DMS79 (cell line): Measurements from ENCODE around the gene KMT2A.
A peak's percentile ranks its signal among the peaks of the same experiment; 100 is the strongest.
"Not testable (repeated sequence)": the region's sequence is repeated elsewhere in the genome, so short reads cannot be mapped to it uniquely, and the experiment has no call there.

Source experiments
- DNase-seq: peaks from one replicate; lab custom pipeline; 2025; lab: John Stamatoyannopoulos, UW

Gene KMT2A

GRCh38 chr11:118435893-118436624, at the start of gene KMT2A:
TSS of gene KMT2A (plus strand) at chr11:118436492. CDS start at chr11:118436513, 21 bp downstream.
- peak; percentile 99 for DNase-seq

GRCh38 chr11:118396097-118396501, 40.2 kb upstream of the KMT2A start:
- no peak for DNase-seq

GRCh38 chr11:118397448-118397847, 38.8 kb upstream of the KMT2A start:
- no peak for DNase-seq

GRCh38 chr11:118398791-118399559, 37.3 kb upstream of the KMT2A start:
- DNase-seq, result no peak

GRCh38 chr11:118401151-118401879, 35.0 kb upstream of the KMT2A start, which contains the start of gene ATP5MG:
TSS of gene ATP5MG (plus strand) at chr11:118401606. CDS start at chr11:118401666, 60 bp downstream.
- peak; percentile 86 for DNase-seq

GRCh38 chr11:118401880-118402590, 34.3 kb upstream of the KMT2A start:
- DNase-seq, result no peak

GRCh38 chr11:118402594-118402993, 33.7 kb upstream of the KMT2A start:
- DNase-seq, result not testable (repeated sequence)

- DNase-seq, result peak; percentile 97
Measured at GRCh38 chr11:118406599-118407166, 29.6 kb upstream of the KMT2A start.

GRCh38 chr11:118410055-118410745, 26.1 kb upstream of the KMT2A start:
- peak; percentile 44 for DNase-seq

- DNase-seq, result no peak
Measured at GRCh38 chr11:118411530-118411929, 24.8 kb upstream of the KMT2A start.

GRCh38 chr11:118412921-118413320, 23.4 kb upstream of the KMT2A start:
- no peak for DNase-seq

GRCh38 chr11:118415062-118415738, 21.1 kb upstream of the KMT2A start:
- DNase-seq, result no peak

GRCh38 chr11:118415739-118416068, 20.6 kb upstream of the KMT2A start:
- no peak for DNase-seq

GRCh38 chr11:118416900-118417299, 19.4 kb upstream of the KMT2A start:
- DNase-seq, result not testable (repeated sequence)

- DNase-seq, result no peak
Measured at GRCh38 chr11:118417801-118418200, 18.5 kb upstream of the KMT2A start.

GRCh38 chr11:118418766-118419165, 17.5 kb upstream of the KMT2A start:
- no peak for DNase-seq

- no peak for DNase-seq
Measured at GRCh38 chr11:118427707-118428106, 8.6 kb upstream of the KMT2A start.

- DNase-seq, result no peak
Measured at GRCh38 chr11:118430956-118431355, 5.3 kb upstream of the KMT2A start.

- no peak for DNase-seq
Measured at GRCh38 chr11:118434123-118434552, 2.2 kb upstream of the KMT2A start.

- peak; percentile 63 for DNase-seq
Measured at GRCh38 chr11:118434553-118435289, 1.6 kb upstream of the KMT2A start.
